NAMALWA (cell line): Measurements from ENCODE around the gene ERVMER34-1.
A peak's percentile ranks its signal among the peaks of the same experiment; 100 is the strongest.

Experiments
- DNase-seq: peaks from one replicate; pipeline ENCODE4 v3.0.0-alpha.2; 2015; ENCODE audit warnings: low spot score

The ERVMER34-1 gene, protein sequence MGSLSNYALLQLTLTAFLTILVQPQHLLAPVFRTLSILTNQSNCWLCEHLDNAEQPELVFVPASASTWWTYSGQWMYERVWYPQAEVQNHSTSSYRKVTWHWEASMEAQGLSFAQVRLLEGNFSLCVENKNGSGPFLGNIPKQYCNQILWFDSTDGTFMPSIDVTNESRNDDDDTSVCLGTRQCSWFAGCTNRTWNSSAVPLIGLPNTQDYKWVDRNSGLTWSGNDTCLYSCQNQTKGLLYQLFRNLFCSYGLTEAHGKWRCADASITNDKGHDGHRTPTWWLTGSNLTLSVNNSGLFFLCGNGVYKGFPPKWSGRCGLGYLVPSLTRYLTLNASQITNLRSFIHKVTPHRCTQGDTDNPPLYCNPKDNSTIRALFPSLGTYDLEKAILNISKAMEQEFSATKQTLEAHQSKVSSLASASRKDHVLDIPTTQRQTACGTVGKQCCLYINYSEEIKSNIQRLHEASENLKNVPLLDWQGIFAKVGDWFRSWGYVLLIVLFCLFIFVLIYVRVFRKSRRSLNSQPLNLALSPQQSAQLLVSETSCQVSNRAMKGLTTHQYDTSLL

GRCh38 chr4:52750819-52751486 is at the start of gene ERVMER34-1:
Gene ERVMER34-1 (minus strand): TSS chr4:52751425. CDS start chr4:52745520, 5,905 bp downstream.
- DNase-seq: no peak

DNA sequence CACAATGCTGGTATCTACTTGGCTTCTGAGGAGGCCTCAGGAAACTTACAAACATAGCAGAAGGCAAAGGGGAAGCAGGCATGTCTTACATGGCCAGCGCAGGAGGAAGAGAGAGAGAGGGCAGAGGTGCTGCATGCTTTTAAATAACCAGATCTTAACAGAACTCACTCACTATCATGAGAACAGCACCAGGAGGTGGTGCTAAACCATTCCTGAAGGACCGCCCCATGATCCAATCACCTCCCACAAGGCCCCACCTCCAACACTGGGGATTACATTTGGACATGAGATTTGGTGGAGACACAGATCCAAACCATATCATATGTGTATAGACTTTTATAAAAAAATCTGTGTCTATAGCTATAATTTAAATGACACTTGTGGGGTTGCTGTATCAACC is 48.6 kb upstream of the ERVMER34-1 start:
- no peak for DNase-seq

GRCh38 chr4:52795533-52795932 is 44.3 kb upstream of the ERVMER34-1 start:
- no peak for DNase-seq

DNA sequence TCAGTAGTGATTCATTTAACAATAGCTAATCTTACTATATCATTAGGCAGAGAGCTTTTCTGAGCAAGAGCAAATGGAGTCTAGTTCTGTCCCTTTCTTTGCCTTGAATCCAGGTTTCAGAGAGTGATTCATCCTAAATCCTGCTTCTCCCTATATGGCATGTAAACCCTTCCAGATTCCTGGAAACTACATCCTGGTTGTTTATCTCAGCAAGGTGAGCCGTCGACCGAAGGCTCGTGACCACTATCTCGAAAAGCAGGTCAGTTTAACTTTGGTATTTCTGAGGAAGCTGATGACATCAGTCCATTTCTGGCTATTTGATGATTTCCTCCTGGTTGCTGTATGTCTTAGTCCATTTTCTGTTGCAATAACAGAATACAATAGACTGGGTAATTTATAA is 40.7 kb upstream of the ERVMER34-1 start:
- no peak for DNase-seq

GRCh38 chr4:52789774-52790173 is 38.5 kb upstream of the ERVMER34-1 start:
- DNase-seq: no peak

DNA sequence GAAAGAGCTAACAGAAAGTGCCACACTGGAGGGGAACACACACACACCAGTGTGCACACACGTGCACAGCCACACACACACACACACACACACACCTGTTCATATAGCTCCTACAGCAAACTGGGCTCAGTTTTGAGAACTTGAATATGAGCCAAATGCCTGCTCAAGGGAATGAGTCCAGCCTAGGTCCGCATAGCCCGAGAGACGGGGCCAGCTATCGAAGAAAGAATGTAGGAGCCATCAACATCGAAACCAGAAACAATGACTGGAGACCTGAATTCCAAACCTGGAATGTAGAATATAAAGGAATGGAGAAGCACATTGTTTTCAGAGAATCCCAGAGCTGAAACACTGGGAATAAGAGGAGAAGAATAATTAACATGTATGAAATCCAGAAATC is 37.6 kb upstream of the ERVMER34-1 start:
- DNase-seq: no peak

- no peak for DNase-seq
Observed at GRCh38 chr4:52783069-52783468, 31.8 kb upstream of the ERVMER34-1 start.

DNA sequence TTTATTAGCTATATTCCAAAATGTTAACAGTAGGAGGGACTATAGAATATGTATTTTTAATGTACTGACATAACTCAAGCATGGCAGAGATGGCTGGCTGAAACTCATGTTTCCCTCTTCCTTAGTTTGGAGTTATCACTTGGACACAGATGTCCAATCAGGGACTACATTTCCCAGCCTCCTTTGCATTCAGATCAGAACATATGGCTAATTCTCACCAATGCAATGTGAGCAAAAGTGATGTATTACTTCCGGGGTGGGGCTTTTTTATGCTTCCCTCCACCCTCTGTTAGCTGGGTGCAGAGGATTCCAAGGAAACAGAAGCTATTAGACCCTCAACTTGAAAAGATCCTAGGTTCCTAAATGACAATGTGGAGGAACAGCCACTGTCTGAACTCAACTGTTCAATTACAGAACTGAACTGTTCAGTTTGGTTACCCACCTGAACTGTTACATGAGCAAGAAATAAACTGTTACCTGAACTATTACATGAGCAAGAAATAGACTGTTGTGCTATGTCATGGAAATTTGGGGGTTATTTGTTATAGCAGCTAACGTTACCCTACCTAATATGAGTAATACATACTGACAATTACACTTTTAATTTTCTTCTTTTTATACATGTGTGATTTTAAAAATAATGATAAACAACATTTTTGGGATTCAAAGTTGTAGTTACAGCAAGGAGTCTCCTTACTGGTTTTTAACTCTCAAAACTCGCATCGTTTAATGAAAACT is 29.6 kb upstream of the ERVMER34-1 start:
- DNase-seq: peak; percentile 42

GRCh38 chr4:52780206-52780605 is 29.0 kb upstream of the ERVMER34-1 start:
- no peak for DNase-seq

GRCh38 chr4:52760256-52760655 is 9.0 kb upstream of the ERVMER34-1 start:
- no peak for DNase-seq

DNA sequence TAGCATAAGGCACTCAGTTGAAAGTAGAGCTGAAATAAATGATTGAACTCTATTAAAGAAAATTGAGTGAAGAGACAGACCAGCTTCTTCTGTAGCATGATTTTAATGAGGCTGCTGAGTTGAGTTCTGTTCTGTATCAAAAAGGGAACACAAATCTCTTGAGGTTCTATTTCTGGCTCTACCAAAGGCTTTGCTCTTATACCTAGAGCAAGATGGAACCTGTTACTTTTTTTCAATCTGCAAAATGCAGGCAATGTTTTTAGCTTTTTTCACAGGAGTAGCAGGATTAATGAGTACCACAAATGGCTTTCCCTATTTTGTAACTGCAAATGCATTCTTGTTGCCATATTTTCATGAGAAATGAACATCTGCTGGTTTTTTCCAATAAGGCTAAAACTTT is 4.2 kb upstream of the ERVMER34-1 start:
- no peak for DNase-seq

DNA sequence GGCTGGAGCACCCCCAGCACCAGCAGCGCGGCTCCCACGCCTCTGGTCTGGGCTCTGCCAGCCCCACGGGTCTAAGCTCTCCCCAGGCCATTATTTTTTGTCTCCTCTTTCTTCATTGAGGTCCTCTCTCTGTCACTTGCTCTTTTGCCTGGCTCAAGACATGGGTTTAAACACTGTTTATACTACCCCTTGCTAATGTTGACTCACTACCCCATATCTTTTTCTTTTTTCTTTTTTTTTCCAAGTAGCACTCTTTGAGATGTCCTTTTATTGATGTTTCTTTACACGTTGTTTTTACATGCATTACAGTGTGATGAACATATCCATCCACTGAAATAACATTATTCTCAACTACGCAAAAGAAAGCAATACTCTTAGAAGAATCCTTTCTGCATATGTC is 1.7 kb upstream of the ERVMER34-1 start:
- no peak for DNase-seq

DNA sequence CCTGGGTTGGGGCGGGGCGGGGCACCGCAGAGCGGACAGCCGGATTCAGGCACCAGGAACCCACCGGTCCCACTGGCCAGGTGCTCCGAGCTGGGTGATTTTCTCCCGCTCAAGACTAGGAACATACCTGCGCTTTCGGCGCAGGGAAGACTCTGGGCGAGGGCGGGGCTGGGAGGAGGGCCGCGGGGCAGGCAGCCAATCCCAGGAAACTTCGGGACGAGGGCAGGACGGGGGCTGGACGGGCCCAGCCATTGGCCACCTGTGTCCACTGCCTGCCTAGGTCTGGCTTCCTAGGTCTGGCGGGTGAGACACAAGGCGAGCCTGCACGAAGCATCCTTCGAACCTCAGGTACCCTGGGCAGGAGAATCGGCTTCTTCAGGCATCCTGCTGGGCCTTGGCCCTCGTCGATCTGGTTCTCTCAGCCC is 274 bp upstream of the ERVMER34-1 start:
- DNase-seq: no peak

DNA sequence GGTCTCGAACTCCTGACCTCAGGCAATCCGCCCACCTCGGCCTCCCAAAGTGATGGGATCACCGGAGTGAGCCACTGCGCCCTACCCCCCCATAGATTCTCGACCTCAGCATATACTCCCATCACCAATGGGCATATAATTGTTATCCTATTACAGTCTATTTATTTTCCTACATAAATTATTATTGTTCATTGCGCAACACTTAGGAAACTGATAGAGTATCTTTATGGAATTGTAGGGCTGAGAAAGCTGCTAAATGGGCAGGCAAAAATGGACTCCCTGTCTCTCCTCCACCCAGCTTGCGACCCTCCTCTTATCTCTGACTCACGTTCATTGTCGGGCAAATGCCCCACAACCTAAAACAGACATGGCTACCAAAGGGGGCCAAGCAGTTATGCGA is 1.0 kb downstream of the ERVMER34-1 start:
- no peak for DNase-seq

DNA sequence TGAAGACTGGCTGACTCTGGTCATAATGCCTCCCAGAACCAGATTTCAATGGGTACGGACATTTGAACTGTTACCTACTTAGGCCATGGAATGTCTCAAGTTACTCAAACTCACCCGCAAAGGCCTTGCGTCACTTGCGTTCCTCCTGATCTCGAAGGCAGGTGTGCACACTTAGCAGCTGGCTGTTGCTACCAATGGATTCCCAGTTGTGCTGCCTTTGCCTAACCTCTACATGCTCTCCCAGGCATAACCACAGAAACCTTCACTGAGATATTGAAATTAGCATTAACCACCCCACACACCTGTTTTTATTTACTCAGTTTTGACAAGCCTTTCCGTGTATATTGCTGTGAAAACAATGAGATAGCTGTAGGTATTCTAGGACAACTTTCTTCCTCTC is 2.8 kb downstream of the ERVMER34-1 start:
- DNase-seq: no peak

- no peak for DNase-seq
Observed at GRCh38 chr4:52744588-52744987, 6.6 kb downstream of the ERVMER34-1 start.

GRCh38 chr4:52743444-52744019 is 7.7 kb downstream of the ERVMER34-1 start:
- DNase-seq: no peak

DNA sequence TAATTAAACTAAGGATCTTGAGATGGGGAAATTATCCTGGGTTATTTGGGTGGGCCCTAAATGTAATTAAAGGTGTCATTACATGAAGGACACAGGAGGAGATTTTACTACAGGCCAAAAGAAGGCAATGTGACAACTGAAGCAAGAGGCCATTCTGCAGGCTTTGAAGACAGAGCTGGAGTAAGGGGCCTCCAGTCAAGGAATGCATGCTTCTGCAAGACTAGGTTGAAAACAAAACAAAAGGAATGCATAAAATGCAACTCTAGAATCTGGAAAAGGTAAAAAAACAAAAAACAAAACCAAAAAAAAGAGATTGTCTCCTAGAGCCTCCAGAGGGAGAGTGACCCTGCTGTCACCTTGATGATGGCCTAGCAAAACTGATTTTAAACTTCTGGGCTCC is 21.6 kb downstream of the ERVMER34-1 start:
- no peak for DNase-seq

- no peak for DNase-seq
Observed at GRCh38 chr4:52728691-52729240, 22.5 kb downstream of the ERVMER34-1 start.

- no peak for DNase-seq
Observed at GRCh38 chr4:52726826-52727580, 24.2 kb downstream of the ERVMER34-1 start.
